Hepatocyte (in vitro differentiated cells): ENCODE data around the gene NEK10. TPM values are rescaled to one million over a fixed set of nuclear protein-coding genes. Genes with fewer than 3 reads are reported as not detected.

ENCODE experiments used
- DNase-seq: peaks from one replicate; pipeline ENCODE4 v3.0.0-alpha.2; 2016; ENCODE audit warnings: low spot score
- H2AFZ ChIP-seq: fragments of 200-600 bp; sonication (generic); 2 replicates; pipeline ENCODE4 v1.6.0; 2016; ENCODE audit warnings: antibody characterized with exemption, mild to moderate bottlenecking
- H3K27ac ChIP-seq: fragments of 200-600 bp; sonication (generic); 2 replicates; pipeline ENCODE4 v1.5.1; 2016; ENCODE audit warnings: mild to moderate bottlenecking
- H3K27me3 ChIP-seq: fragments of 200-600 bp; sonication (generic); 2 replicates; pipeline ENCODE4 v1.6.1; 2016
- H3K36me3 ChIP-seq: fragments of 200-600 bp; sonication (generic); replicated peaks from 2 replicates; pipeline ENCODE4 v1.5.1; 2016; ENCODE audit warnings: low read depth; ENCODE audit not compliant: insufficient read depth
- H3K4me1 ChIP-seq: fragments of 200-600 bp; sonication (generic); 2 replicates; pipeline ENCODE4 v1.5.1; 2016; ENCODE audit warnings: mild to moderate bottlenecking, moderate library complexity; ENCODE audit not compliant: insufficient read depth
- H3K4me2 ChIP-seq: fragments of 200-600 bp; sonication (generic); 2 replicates; pipeline ENCODE4 v1.6.0; 2016
- H3K4me3 ChIP-seq: fragments of 200-600 bp; sonication (generic); 2 replicates; pipeline ENCODE4 v1.5.1; 2016; ENCODE audit warnings: mild to moderate bottlenecking
- H3K79me2 ChIP-seq: fragments of 200-600 bp; sonication (generic); 2 replicates; pipeline ENCODE4 v1.6.0; 2017; ENCODE audit warnings: mild to moderate bottlenecking
- H3K9me2 ChIP-seq: fragments of 200-600 bp; sonication (generic); replicated peaks from 2 replicates; pipeline ENCODE4 v1.6.0; 2017; ENCODE audit warnings: mild to moderate bottlenecking; ENCODE audit not compliant: insufficient read depth
- H3K9me3 ChIP-seq: fragments of 200-600 bp; sonication (generic); 2 replicates; pipeline ENCODE4 v1.5.1; 2016; ENCODE audit warnings: low read depth, mild to moderate bottlenecking
- H4K20me1 ChIP-seq: fragments of 200-600 bp; sonication (generic); 2 replicates; pipeline ENCODE4 v1.6.0; 2016; ENCODE audit warnings: mild to moderate bottlenecking; ENCODE audit not compliant: insufficient read depth, poor library complexity, severe bottlenecking
- EZH2 ChIP-seq: fragments of 200-600 bp; sonication (generic); IDR thresholded peaks from 2 replicates; pipeline ENCODE4 v1.6.1; 2016; ENCODE audit warnings: antibody characterized with exemption, mild to moderate bottlenecking, borderline replicate concordance
- EZH2phosphoT487 ChIP-seq: fragments of 200-600 bp; sonication (generic); IDR thresholded peaks from one replicate; pipeline ENCODE4 v1.6.1; 2018; ENCODE audit warnings: antibody characterized with exemption, mild to moderate bottlenecking, low read depth, moderate library complexity; ENCODE audit not compliant: unreplicated experiment, severe bottlenecking
- WGBS: methylation state at CpG from one replicate; pipeline ENCODE4 v1.1.6; 2016; ENCODE audit warnings: low lambda C conversion rate; ENCODE audit errors: missing lambda C conversion rate; 5-methylcytosine and 5-hydroxymethylcytosine counted together
- polyA plus RNA-seq: library from polyadenylated mRNA; unstranded; fragments of >200 nt; fragmentation: Nextera tagmentation; extraction: Ambion mirVana; gene quantifications from 2 replicates; pipeline ENCODE4 v1.2.1, GENCODE V29; 2016
- total RNA-seq: library from RNA; depleted of rRNA; stranded (reverse); fragments of >200 nt; gene quantifications from 2 replicates; pipeline ENCODE4 v1.2.3, GENCODE V29; 2014
- TF ChIP-seq, protein P1 (sequence below): fragments of 200-600 bp; sonication (generic); IDR thresholded peaks from 2 replicates; pipeline ENCODE4 v1.5.1; 2016; ENCODE audit warnings: antibody characterized with exemption, mild to moderate bottlenecking; ENCODE audit not compliant: poor library complexity

Gene NEK10
- total and polyA plus RNA-seq, 2 experiments from 2014 or later, result 0.13 to 2.0 TPM

DNA sequence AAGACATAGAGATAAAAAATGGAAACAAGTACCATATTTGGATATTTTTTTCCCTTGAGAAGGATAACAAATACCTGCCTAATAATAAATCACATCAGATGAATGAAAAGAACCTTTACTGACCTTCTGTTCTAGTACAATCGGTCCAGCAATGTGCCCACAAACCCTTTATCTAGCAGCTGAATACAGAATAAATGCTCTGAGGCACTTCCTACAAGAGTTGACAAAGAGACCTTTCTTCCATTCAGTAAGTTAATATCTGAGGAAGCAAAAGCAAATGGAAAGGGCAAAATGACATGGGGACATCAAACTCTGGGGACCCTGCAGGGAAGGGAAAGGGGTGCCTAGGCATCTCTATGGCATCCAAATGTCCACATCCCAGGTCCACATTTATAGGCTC, 115.8 kb downstream of the NEK10 start:
- no peaks in the 10 kb centered on the region for H3K9me2 ChIP-seq
- 56% methylated on average over 1 of the region's 1 CpG for WGBS
- no peaks in the 10 kb centered on the region for H3K9me3 ChIP-seq
- no peak overlapping the region for H2AFZ ChIP-seq
- H3K4me2 ChIP-seq, result no peak overlapping the region
- H3K4me1 ChIP-seq, result no peaks in the 10 kb centered on the region
- no peaks in the 10 kb centered on the region for H3K36me3 ChIP-seq
- no peak overlapping the region for H3K27ac ChIP-seq
- DNase-seq, result no peak
- TF ChIP-seq EZH2 (no peak), EZH2phosphoT487 (no peak)
- TF ChIP-seq, protein P1, sequence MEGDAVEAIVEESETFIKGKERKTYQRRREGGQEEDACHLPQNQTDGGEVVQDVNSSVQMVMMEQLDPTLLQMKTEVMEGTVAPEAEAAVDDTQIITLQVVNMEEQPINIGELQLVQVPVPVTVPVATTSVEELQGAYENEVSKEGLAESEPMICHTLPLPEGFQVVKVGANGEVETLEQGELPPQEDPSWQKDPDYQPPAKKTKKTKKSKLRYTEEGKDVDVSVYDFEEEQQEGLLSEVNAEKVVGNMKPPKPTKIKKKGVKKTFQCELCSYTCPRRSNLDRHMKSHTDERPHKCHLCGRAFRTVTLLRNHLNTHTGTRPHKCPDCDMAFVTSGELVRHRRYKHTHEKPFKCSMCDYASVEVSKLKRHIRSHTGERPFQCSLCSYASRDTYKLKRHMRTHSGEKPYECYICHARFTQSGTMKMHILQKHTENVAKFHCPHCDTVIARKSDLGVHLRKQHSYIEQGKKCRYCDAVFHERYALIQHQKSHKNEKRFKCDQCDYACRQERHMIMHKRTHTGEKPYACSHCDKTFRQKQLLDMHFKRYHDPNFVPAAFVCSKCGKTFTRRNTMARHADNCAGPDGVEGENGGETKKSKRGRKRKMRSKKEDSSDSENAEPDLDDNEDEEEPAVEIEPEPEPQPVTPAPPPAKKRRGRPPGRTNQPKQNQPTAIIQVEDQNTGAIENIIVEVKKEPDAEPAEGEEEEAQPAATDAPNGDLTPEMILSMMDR, result no peak
- H4K20me1 ChIP-seq, result no peaks in the 10 kb centered on the region
- no peaks in the 10 kb centered on the region for H3K79me2 ChIP-seq
- H3K4me3 ChIP-seq, result no peak overlapping the region
- no peaks in the 10 kb centered on the region for H3K27me3 ChIP-seq

DNA sequence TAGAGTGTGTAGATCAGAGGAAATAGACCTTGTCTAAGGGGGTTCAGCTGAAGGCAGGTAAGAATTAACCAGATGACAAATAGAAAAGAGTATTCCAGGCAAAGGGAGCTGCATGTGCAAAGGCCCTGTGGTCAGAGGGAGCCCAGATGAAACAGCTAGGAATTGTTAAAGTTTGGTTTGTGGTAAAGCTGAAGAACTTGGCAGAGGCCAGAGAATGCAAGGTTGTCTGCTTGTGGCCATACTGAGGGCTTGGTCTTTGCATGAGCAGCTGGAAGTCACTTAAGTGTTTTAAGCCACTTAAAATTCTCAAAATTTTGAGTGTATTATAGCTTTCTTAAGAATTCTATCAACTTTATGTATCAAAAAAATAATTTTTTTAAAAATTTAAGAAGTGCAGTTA, 116.5 kb downstream of the NEK10 start:
- Histone ChIP-seq H3K4me1 (no peaks in the 10 kb centered on the region), H4K20me1 (no peaks in the 10 kb centered on the region), H2AFZ (no peak overlapping the region), H3K36me3 (no peaks in the 10 kb centered on the region), H3K4me3 (no peak overlapping the region), H3K4me2 (no peak overlapping the region), H3K79me2 (no peaks in the 10 kb centered on the region), H3K27me3 (no peaks in the 10 kb centered on the region), H3K9me3 (no peaks in the 10 kb centered on the region), H3K27ac (no peak overlapping the region), H3K9me2 (no peaks in the 10 kb centered on the region)
- TF ChIP-seq EZH2phosphoT487, result no peak
- TF ChIP-seq EZH2, result no peak
- TF ChIP-seq, protein P1, result no peak
- no peak for DNase-seq

DNA sequence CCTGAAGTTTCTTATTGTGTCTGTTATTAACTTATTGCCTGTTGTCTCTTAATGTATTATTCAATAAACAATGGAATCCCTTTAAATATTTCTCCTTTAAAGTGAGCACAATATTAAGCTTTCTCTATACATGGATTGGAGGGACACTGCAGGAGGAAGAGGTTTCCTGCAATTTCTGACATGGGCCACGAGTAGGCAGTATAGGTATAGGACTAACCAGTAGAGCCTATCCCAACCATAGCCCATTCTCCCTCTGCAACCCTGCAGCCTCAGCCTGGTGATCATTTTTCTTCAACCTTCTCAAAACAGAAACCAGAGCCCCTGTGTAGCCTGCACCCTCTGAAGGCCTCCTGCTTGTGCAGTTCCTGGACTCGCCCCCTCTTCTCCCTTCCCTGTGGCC, 124.8 kb downstream of the NEK10 start:
- Histone ChIP-seq H3K4me3 (no peak overlapping the region), H3K9me2 (no peaks in the 10 kb centered on the region), H3K27ac (no peak overlapping the region), H4K20me1 (no peaks in the 10 kb centered on the region), H3K79me2 (no peaks in the 10 kb centered on the region), H3K27me3 (no peaks in the 10 kb centered on the region), H3K4me1 (no peaks in the 10 kb centered on the region), H3K4me2 (no peak overlapping the region), H2AFZ (no peak overlapping the region), H3K36me3 (no peaks in the 10 kb centered on the region), H3K9me3 (no peaks in the 10 kb centered on the region)
- TF ChIP-seq EZH2phosphoT487 (no peak), EZH2 (no peak)
- TF ChIP-seq, protein P1, result no peak
- WGBS, result 80% methylated on average over 2 of the region's 2 CpGs
- no peak for DNase-seq

DNA sequence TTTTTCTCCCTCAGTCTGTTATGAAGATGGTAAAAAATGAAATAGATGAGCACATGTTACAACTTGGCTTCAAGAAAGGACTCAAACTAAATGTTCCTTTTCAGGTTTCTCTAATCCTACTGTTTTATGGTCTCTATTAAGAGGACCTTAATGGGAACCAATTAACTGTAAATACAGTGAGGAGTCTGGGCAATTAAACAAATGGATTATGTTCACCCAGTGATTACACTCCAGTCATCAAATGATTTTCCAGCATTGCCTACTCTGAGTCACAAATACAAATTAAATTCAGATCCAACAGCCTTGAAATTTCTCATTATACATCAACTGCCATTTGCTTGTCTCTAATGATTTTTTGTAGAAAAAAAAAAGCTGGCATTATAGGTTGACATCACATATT, 129.2 kb downstream of the NEK10 start:
- H2AFZ ChIP-seq, result no peak overlapping the region
- no peaks in the 10 kb centered on the region for H3K27me3 ChIP-seq
- no peaks in the 10 kb centered on the region for H3K36me3 ChIP-seq
- no peaks in the 10 kb centered on the region for H3K9me2 ChIP-seq
- no peak for TF ChIP-seq EZH2
- TF ChIP-seq, protein P1, result no peak
- no peak for DNase-seq
- H3K4me2 ChIP-seq, result no peak overlapping the region
- no peak overlapping the region for H3K4me3 ChIP-seq
- no peaks in the 10 kb centered on the region for H3K9me3 ChIP-seq
- H4K20me1 ChIP-seq, result no peaks in the 10 kb centered on the region
- no peaks in the 10 kb centered on the region for H3K79me2 ChIP-seq
- H3K4me1 ChIP-seq, result no peaks in the 10 kb centered on the region
- H3K27ac ChIP-seq, result no peak overlapping the region
